Measurements from ENCODE around the gene SOX30. TPM values are rescaled to one million over a fixed set of nuclear protein-coding genes. Genes with fewer than 3 reads are reported as not detected.

The SOX30 gene
- total RNA-seq, 1 donor from 2014 or later: not detected

DNA sequence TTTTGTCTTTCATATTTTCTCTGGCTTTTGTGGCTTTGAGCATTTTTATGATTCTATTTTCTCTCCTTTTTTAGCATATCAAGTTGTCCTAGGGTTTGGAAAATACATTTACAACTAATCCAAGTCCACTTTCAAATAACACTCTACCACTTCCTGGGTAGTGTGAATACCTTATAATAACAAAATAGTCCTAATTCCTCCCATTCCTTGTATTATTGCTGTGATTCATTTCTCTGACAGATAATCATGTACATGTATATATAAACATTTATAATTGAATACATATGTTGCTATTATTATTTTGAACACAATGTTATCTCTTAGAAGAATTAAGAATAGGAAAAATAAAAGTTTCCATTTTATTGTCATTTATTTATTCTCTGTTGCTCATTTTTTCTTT lies 61.8 kb downstream of the SOX30 start:
- no peak for TF ChIP-seq CTCF (IDR thresholded peaks at IDR 0.05)
- no peaks in the 10 kb centered on the region for H3K9me3 Mint-ChIP-seq (ENCODE audit: low read depth)
- no peak overlapping the region for H3K27ac Mint-ChIP-seq (ENCODE audit: unreplicated experiment)
- H3K36me3 Mint-ChIP-seq (ENCODE audit: low read depth): no peaks in the 10 kb centered on the region
- H3K27me3 Mint-ChIP-seq (ENCODE audit: low read depth): no peaks in the 10 kb centered on the region
- H3K4me3 Mint-ChIP-seq (ENCODE audit: unreplicated experiment): no peak overlapping the region
- H3K4me1 Mint-ChIP-seq (ENCODE audit: low read depth): peaks cover 13% of the 10 kb centered on the region
- DNase-seq (ENCODE audit: low spot score): no peak

DNA sequence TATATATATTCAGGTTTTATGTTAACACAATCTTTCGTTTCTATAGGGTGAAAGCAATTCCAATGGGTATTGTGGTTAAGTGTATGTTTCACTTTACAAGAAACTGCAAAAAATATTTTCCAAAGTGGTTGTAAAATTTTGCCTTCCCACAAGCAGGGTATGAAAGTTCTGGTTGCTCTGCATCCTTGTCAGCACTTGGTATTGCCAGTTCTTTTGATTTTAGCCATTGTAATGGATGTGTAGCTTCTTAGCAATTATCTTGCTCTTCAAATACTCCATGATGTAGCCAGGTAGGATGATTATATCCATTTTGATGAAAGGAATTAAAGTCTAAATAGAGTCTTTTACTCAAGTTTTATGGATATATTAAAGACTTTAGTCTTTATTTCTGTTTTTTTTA lies 67.6 kb downstream of the SOX30 start:
- no peaks in the 10 kb centered on the region for H3K27me3 Mint-ChIP-seq (ENCODE audit: low read depth)
- H3K4me1 Mint-ChIP-seq (ENCODE audit: low read depth): peaks cover 13% of the 10 kb centered on the region
- DNase-seq (ENCODE audit: low spot score): no peak
- no peak overlapping the region for H3K27ac Mint-ChIP-seq (ENCODE audit: unreplicated experiment)
- no peak overlapping the region for H3K4me3 Mint-ChIP-seq (ENCODE audit: unreplicated experiment)
- no peak for TF ChIP-seq CTCF (IDR thresholded peaks at IDR 0.05)
- peaks cover 3% of the 10 kb centered on the region for H3K9me3 Mint-ChIP-seq (ENCODE audit: low read depth)
- H3K36me3 Mint-ChIP-seq (ENCODE audit: low read depth): no peaks in the 10 kb centered on the region

- H3K36me3 Mint-ChIP-seq (ENCODE audit: low read depth): no peaks in the 10 kb centered on the region
- no peak overlapping the region for H3K27ac Mint-ChIP-seq (ENCODE audit: unreplicated experiment)
- H3K27me3 Mint-ChIP-seq (ENCODE audit: low read depth): no peaks in the 10 kb centered on the region
- H3K4me3 Mint-ChIP-seq (ENCODE audit: unreplicated experiment): no peak overlapping the region
- H3K4me1 Mint-ChIP-seq (ENCODE audit: low read depth): peaks cover 13% of the 10 kb centered on the region
- no peak for TF ChIP-seq CTCF (IDR thresholded peaks at IDR 0.05)
- H3K9me3 Mint-ChIP-seq (ENCODE audit: low read depth): peaks cover 3% of the 10 kb centered on the region
- no peak for DNase-seq (ENCODE audit: low spot score)
Measured at GRCh38 chr5:157582731-157583620, 69.3 kb downstream of the SOX30 start.

- no peak for DNase-seq (ENCODE audit: low spot score)
- H3K4me1 Mint-ChIP-seq (ENCODE audit: low read depth): peaks cover 13% of the 10 kb centered on the region
- no peak for TF ChIP-seq CTCF (IDR thresholded peaks at IDR 0.05)
- H3K9me3 Mint-ChIP-seq (ENCODE audit: low read depth): peaks cover 3% of the 10 kb centered on the region
- peak overlapping the region; percentile 3 for H3K27ac Mint-ChIP-seq (ENCODE audit: unreplicated experiment)
- H3K27me3 Mint-ChIP-seq (ENCODE audit: low read depth): no peaks in the 10 kb centered on the region
- no peak overlapping the region for H3K4me3 Mint-ChIP-seq (ENCODE audit: unreplicated experiment)
- H3K36me3 Mint-ChIP-seq (ENCODE audit: low read depth): no peaks in the 10 kb centered on the region
Measured at GRCh38 chr5:157581901-157582300, 70.3 kb downstream of the SOX30 start.

DNA sequence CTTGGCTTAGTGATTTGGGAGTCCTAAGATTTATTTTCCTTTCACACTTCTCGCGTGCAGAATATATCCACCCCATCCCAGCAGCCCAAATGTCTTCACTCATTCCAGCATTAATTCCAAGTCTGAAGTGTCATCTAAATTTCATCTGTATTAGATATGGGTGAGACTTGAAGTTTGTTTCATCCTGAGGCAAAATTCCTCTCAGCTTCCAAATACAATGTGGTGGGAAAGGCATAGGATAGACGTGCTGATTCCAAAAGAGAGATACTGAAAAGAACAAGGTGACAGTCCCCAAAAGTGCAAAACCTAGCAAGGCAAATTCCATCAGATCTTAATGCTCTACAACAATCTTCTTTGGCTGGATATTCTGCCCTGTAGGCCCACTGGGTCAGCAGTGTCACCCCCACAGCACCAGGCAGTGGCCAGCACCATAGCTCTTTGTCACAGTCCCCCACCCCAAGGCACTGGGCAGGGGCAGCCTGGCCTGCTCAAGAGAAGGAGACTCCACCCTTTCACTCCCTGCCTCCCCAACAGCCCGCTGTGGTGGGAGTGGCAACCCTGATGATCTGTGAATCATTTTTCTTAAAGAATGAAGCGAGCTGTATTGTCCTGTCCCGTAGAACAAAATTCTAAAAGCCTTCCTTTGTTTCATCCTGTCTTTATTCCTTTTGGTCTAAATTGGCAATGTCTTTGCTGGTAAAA lies 74.0 kb downstream of the SOX30 start:
- peaks cover 2% of the 10 kb centered on the region for H3K36me3 Mint-ChIP-seq (ENCODE audit: low read depth)
- H3K27ac Mint-ChIP-seq (ENCODE audit: unreplicated experiment): no peak overlapping the region
- H3K4me1 Mint-ChIP-seq (ENCODE audit: low read depth): peaks cover 37% of the 10 kb centered on the region
- no peaks in the 10 kb centered on the region for H3K27me3 Mint-ChIP-seq (ENCODE audit: low read depth)
- TF ChIP-seq CTCF (IDR thresholded peaks at IDR 0.05): no peak
- H3K9me3 Mint-ChIP-seq (ENCODE audit: low read depth): no peaks in the 10 kb centered on the region
- H3K4me3 Mint-ChIP-seq (ENCODE audit: unreplicated experiment): no peak overlapping the region
- DNase-seq (ENCODE audit: low spot score): no peak

Measured in chondrocyte (in vitro differentiated cells).